Stimulated activated CD8-positive, alpha-beta memory T cell treated with anti-CD3 and anti-CD28 coated beads, Interleukin-4, amount 100 ng/mL, for 24 hours (primary cell): Measurements from ENCODE around the gene VCY1B.
"Not testable (repeated sequence)": the region's sequence is repeated elsewhere in the genome, so short reads cannot be mapped to it uniquely, and the experiment has no call there.

ENCODE experiments used
- DNase-seq: peaks from one replicate; pipeline ENCODE4 v3.0.0-alpha.2; 2020; ENCODE audit warnings: low read depth

Gene VCY1B

GRCh38 chrY:14055927-14056326, at the start of gene VCY1B:
VCY1B (plus strand) TSS chrY:14056227; CDS start chrY:14056290, 63 bp downstream.
- not testable (repeated sequence) for DNase-seq

GRCh38 chrY:14011916-14012315, 44.1 kb upstream of the VCY1B start:
- DNase-seq, result not testable (repeated sequence)

- not testable (repeated sequence) for DNase-seq
Measured at GRCh38 chrY:14030395-14030794, 25.6 kb upstream of the VCY1B start.

- DNase-seq, result no peak
Measured at GRCh38 chrY:14085877-14086276, 29.9 kb downstream of the VCY1B start.
